Ovary (tissue), 9 donors: ENCODE data around the gene KRT84. TPM values are rescaled to one million over a fixed set of nuclear protein-coding genes. Genes with fewer than 3 reads are reported as not detected.

ENCODE experiments used
- DNase-seq, 5 donors: peaks; one replicate each; pipeline ENCODE4 v3.0.0-alpha.2; 2019 to 2020
- H3K27ac ChIP-seq, 2 donors: fragments of 200-600 bp; one replicate each; pipeline versions ENCODE4 v1.5.1 to v1.8.0; 2019 to 2022
- H3K27me3 ChIP-seq: fragments of 200-600 bp; one replicate; pipeline ENCODE4 v1.8.0; 2022
- H3K36me3 ChIP-seq: fragments of 200-600 bp; sonication (generic); one replicate; pipeline ENCODE4 v1.5.1; 2019
- H3K4me1 ChIP-seq: one replicate; pipeline ENCODE4 v1.8.1; 2013; ENCODE audit warnings: mild to moderate bottlenecking, moderate library complexity; ENCODE audit not compliant: insufficient read depth
- H3K4me3 ChIP-seq: fragments of 200-600 bp; sonication (generic); one replicate; pipeline ENCODE4 v1.5.1; 2017
- H3K9me3 ChIP-seq, 2 donors: fragments of 200-600 bp in 1 of 2; sonication (generic) in 1 of 2; one replicate each; pipeline versions ENCODE4 v1.5.1 to v1.8.1; 2013 to 2019; ENCODE audit warnings: mild to moderate bottlenecking in 1 of 2, moderate library complexity in 1 of 2
- EP300 ChIP-seq: sonication (generic); formaldehyde crosslinking; IDR thresholded peaks from one replicate; pipeline ENCODE4 v1.6.1; 2017; ENCODE audit warnings: antibody characterized with exemption
- POLR2A ChIP-seq: fragments of 450-650 bp; IDR thresholded peaks from one replicate; pipeline ENCODE4 v1.6.1; 2017; ENCODE audit warnings: antibody characterized with exemption, mild to moderate bottlenecking, moderate library complexity
- WGBS, 3 donors: extraction: QIAGEN DNeasy Blood & Tissue Kit in 1 of 3; methylation state at CpG; one replicate each; pipeline versions ENCODE4 v1.1.5 to v1.1.7; 2013 to 2017; 5-methylcytosine and 5-hydroxymethylcytosine counted together
- intact Hi-C, 4 donors: fragments of 100-400 bp; cut with DNase I; formaldehyde crosslinking; loops; one replicate each; pipeline versions ENCODE4 v1.11.0 to v1.15.1; 2022 to 2023
- polyA plus RNA-seq, 2 donors: library from polyadenylated mRNA; stranded (reverse); fragments of 200-250 nt in 1 of 2; fragments of 350-450 nt in 1 of 2; fragmentation: Illumina TruSeq in 1 of 2; extraction: RNeasy Lipid Tissue Mini Kit (QIAGEN cat#74804) in 1 of 2; gene quantifications; one replicate each; pipeline ENCODE4 v1.2.3, GENCODE V29; 2013 to 2014
- total RNA-seq, 7 donors: library from RNA; depleted of rRNA in 2 of 7; stranded (reverse); fragments of >200 nt in 2 of 7; fragmentation: NEBNext Ultra II Directional in 3 of 7; extraction: Animal tissue kit (Norgen Biotek cat#: 25700) in 3 of 7; gene quantifications; one replicate each; pipeline versions ENCODE4 v1.1.0 to v1.2.4, GENCODE V29; 2016 to 2023
- TF ChIP-seq, protein P1 (sequence below), 3 donors: fragments of 450-650 bp in 2 of 3; fragments of 200-600 bp in 1 of 3; IDR thresholded peaks; one replicate each; pipeline versions ENCODE4 v1.5.1 to v1.8.0; 2016 to 2022; ENCODE audit warnings: antibody characterized with exemption in 3 of 3, mild to moderate bottlenecking in 1 of 3
- donor health status: DM: no; HTN: no; CAD: no; lungs with moderate emphysema.
- donor health status: DM: no; HTN: no; CAD: no.
- donor health status: Bipolar disorder and iron deficiency.
- donor health status: DM: yes; HTN: yes; CAD: no.
- donor health status: DM: no; HTN: no; CAD: no.
- donor health status: DM: yes; HTN: yes; CAD: no.

The KRT84 gene
- total and polyA plus RNA-seq, 9 donors: not detected

DNA sequence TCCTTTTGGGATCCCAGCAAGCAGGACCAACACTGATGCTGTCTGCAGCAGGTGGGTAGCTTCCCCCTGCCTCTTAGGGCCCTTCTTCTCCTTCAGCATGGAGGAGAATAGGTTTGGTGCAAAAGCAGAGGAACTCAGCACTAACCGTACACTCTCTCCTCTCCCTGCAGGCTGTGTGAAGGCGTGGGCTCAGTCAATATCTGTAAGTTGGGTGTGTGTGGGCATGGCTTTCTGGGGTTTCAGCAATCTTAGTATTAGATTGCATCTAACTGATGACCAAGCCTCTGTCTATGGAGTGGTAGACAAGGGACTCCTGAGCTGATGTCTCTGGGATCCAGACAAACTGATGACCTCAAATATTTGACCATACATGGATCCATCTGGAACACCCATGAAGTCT, 32.5 kb downstream of the KRT84 start:
- 83 to 92% (median 86%) methylated on average over 2 of the region's 2 CpGs for WGBS, 3 donors
- no peaks in the 10 kb centered on the region for H3K36me3 ChIP-seq
- TF ChIP-seq POLR2A (no peak), EP300 (no peak)
- TF ChIP-seq, protein P1, sequence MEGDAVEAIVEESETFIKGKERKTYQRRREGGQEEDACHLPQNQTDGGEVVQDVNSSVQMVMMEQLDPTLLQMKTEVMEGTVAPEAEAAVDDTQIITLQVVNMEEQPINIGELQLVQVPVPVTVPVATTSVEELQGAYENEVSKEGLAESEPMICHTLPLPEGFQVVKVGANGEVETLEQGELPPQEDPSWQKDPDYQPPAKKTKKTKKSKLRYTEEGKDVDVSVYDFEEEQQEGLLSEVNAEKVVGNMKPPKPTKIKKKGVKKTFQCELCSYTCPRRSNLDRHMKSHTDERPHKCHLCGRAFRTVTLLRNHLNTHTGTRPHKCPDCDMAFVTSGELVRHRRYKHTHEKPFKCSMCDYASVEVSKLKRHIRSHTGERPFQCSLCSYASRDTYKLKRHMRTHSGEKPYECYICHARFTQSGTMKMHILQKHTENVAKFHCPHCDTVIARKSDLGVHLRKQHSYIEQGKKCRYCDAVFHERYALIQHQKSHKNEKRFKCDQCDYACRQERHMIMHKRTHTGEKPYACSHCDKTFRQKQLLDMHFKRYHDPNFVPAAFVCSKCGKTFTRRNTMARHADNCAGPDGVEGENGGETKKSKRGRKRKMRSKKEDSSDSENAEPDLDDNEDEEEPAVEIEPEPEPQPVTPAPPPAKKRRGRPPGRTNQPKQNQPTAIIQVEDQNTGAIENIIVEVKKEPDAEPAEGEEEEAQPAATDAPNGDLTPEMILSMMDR (IDR thresholded peaks at IDR 0.05): no peak
- H3K27me3 ChIP-seq: no peaks in the 10 kb centered on the region
- H3K4me1 ChIP-seq: no peaks in the 10 kb centered on the region
- no peak overlapping the region for H3K4me3 ChIP-seq
- no peak for DNase-seq
- no peak overlapping the region for H3K27ac ChIP-seq
- no peaks in the 10 kb centered on the region for H3K9me3 ChIP-seq
- intact Hi-C loops: no loop called here

DNA sequence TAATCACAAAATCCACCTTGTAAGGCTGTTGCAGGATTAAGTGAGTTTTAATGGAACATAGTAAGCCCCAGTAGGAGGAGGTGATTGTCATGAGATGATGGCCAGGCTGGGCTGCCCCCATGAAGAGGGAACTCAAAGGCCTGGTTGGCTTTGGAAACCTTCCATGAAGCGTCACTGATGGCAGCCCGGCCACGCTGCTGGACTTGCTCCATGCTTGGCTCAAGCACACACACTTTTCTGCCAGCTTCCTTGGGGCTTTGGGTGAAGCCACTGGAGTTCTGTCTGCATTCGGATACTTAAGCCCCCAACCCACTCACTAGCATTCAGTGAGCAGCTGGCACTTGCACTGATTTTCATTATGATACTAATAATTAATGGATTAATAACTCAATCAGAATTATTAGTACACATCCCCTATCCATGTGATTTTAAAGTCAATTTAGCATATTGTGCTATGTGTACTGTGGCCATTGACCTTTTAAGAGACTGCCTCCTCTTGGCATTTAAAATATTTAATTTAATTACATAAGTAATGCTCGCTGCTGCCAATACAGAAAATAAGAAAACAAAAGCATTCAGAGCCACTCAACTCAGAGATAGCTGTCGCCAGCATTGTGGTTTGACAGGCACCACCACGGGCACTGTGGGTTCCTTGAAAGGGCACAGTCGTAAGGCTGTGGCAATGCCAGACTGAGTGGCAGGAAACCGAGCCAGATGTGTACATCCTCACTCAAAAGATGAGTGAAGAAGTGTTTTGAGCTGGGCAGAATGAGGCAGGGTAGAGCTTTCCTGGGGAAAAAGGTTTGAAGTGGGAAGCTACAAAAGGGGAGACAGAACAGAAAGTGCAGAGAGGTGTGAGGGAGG, 34.0 kb downstream of the KRT84 start:
- Histone ChIP-seq H3K4me3 (no peak overlapping the region), H3K9me3 (no peaks in the 10 kb centered on the region), H3K27me3 (no peaks in the 10 kb centered on the region), H3K4me1 (no peaks in the 10 kb centered on the region), H3K27ac (no peak overlapping the region), H3K36me3 (no peaks in the 10 kb centered on the region)
- TF ChIP-seq, protein P1 (IDR thresholded peaks at IDR 0.05): no peak
- TF ChIP-seq EP300 (no peak), POLR2A (no peak)
- no peak for DNase-seq
- 63 to 77% (median 66%) methylated on average over 9 of the region's 9 CpGs for WGBS, 3 donors
- intact Hi-C loops: no loop called here

DNA sequence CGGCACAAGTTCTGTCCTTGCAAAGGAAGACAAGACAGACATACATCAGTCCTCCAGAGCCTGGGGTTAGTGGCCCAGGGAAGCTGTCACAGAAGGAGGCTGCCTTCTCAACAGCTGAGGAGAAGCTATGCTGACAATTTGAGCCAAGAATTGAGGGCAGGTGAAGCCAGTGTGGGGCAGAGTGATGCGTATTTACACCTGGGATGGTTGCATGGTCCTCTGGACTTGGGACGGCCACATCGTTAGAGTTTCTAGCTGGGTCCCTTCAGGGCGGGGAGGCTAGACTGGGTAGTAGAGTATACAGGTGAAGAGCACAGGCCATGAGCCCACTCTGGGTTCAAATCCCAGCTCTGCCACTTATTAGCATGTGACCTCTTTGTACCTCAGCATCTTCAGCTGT, 34.7 kb downstream of the KRT84 start:
- 94 to 96% (median 94%) methylated on average over 5 of the region's 5 CpGs for WGBS, 3 donors
- no peak overlapping the region for H3K4me3 ChIP-seq
- no peaks in the 10 kb centered on the region for H3K4me1 ChIP-seq
- intact Hi-C loops: no loop called here
- no peak overlapping the region for H3K27ac ChIP-seq
- no peaks in the 10 kb centered on the region for H3K27me3 ChIP-seq
- TF ChIP-seq EP300 (no peak), POLR2A (no peak)
- TF ChIP-seq, protein P1 (IDR thresholded peaks at IDR 0.05): no peak
- H3K36me3 ChIP-seq: no peaks in the 10 kb centered on the region
- no peak for DNase-seq
- H3K9me3 ChIP-seq: no peaks in the 10 kb centered on the region

DNA sequence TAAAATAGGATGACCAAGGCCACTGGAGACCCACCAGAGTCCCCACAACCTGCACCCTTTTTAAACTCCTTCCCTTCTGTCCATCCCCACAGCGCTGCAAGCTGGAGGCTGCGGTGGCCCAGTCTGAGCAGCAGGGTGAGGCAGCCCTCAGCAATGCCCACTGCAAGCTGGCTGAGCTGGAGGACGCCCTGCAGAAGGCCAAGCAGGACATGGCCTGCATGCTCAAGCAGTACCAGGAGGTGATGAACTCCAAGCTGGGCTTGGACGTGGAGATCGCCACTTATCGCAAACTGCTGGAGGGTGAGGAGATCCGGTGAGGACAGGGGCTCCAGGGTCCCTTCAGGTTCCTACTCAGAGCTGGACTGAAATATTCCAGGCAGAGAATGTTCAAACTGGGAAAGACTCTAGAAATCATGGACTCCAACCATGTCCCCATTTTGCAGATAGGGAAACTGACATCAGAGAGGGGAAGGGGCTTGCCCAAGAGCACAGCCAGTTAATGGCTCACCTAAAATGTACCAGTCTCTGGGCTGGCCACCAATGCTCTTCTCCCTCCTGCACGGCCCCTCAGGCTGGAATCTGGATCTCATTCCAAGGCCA, 35.3 kb downstream of the KRT84 start:
- no peak for DNase-seq
- H3K4me3 ChIP-seq: no peak overlapping the region
- intact Hi-C loops: no loop called here
- TF ChIP-seq POLR2A: no peak
- TF ChIP-seq, protein P1 (IDR thresholded peaks at IDR 0.05): no peak
- no peak for TF ChIP-seq EP300
- WGBS, 3 donors: 80 to 89% (median 83%) methylated on average over 8 of the region's 8 CpGs
- no peaks in the 10 kb centered on the region for H3K36me3 ChIP-seq
- no peaks in the 10 kb centered on the region for H3K9me3 ChIP-seq
- no peaks in the 10 kb centered on the region for H3K4me1 ChIP-seq
- H3K27ac ChIP-seq: no peak overlapping the region
- no peaks in the 10 kb centered on the region for H3K27me3 ChIP-seq
